ENCODE results near the gene BNC2. TPM values are rescaled to one million over a fixed set of nuclear protein-coding genes. Genes with fewer than 3 reads are reported as not detected.
"Not testable (repeated sequence)": the region's sequence is repeated elsewhere in the genome, so short reads cannot be mapped to it uniquely, and the experiment has no call there.

The BNC2 gene
- 1.2 and 2.7 TPM in 2 replicates for total RNA-seq (2014; rRNA removed; shearing (Covaris generic))

- DNase-seq (ENCODE audit: low spot score), result no peak
Measured at GRCh38 chr9:16870596-16871335, at the start of gene BNC2. Gene BNC2, minus strand, starts transcription at chr9:16870670. Its CDS starts 22 bp downstream, at chr9:16870648.

- DNase-seq (ENCODE audit: low spot score), result no peak
Measured at GRCh38 chr9:16918920-16919319, 48.5 kb upstream of the BNC2 start.

- no peak for DNase-seq (ENCODE audit: low spot score)
Measured at GRCh38 chr9:16915126-16915831, 44.8 kb upstream of the BNC2 start.

GRCh38 chr9:16912197-16912596, 41.7 kb upstream of the BNC2 start:
- no peak for DNase-seq (ENCODE audit: low spot score)

- not testable (repeated sequence) for DNase-seq (ENCODE audit: low spot score)
Measured at GRCh38 chr9:16908206-16908605, 37.7 kb upstream of the BNC2 start.

GRCh38 chr9:16904655-16905054, 34.2 kb upstream of the BNC2 start:
- no peak for DNase-seq (ENCODE audit: low spot score)

- no peak for DNase-seq (ENCODE audit: low spot score)
Measured at GRCh38 chr9:16901590-16901989, 31.1 kb upstream of the BNC2 start.

- no peak for DNase-seq (ENCODE audit: low spot score)
Measured at GRCh38 chr9:16899606-16900005, 29.1 kb upstream of the BNC2 start.

GRCh38 chr9:16898464-16898863, 28.0 kb upstream of the BNC2 start:
- no peak for DNase-seq (ENCODE audit: low spot score)

GRCh38 chr9:16888594-16888993, 18.1 kb upstream of the BNC2 start:
- DNase-seq (ENCODE audit: low spot score), result no peak

- DNase-seq (ENCODE audit: low spot score), result no peak
Measured at GRCh38 chr9:16885931-16886330, 15.5 kb upstream of the BNC2 start.

GRCh38 chr9:16884952-16885513, 14.6 kb upstream of the BNC2 start:
- DNase-seq (ENCODE audit: low spot score), result peak; percentile 73

- no peak for DNase-seq (ENCODE audit: low spot score)
Measured at GRCh38 chr9:16884373-16884772, 13.9 kb upstream of the BNC2 start.

GRCh38 chr9:16883586-16883985, 13.1 kb upstream of the BNC2 start:
- no peak for DNase-seq (ENCODE audit: low spot score)

- not testable (repeated sequence) for DNase-seq (ENCODE audit: low spot score)
Measured at GRCh38 chr9:16882440-16882839, 12.0 kb upstream of the BNC2 start.

GRCh38 chr9:16879416-16879815, 8.9 kb upstream of the BNC2 start:
- DNase-seq (ENCODE audit: low spot score), result no peak

GRCh38 chr9:16877256-16877655, 6.8 kb upstream of the BNC2 start:
- DNase-seq (ENCODE audit: low spot score), result no peak

GRCh38 chr9:16873126-16873802, 2.8 kb upstream of the BNC2 start:
- no peak for DNase-seq (ENCODE audit: low spot score)

- peak; percentile 17 for DNase-seq (ENCODE audit: low spot score)
Measured at GRCh38 chr9:16871336-16872151, 1.1 kb upstream of the BNC2 start.

GRCh38 chr9:16869882-16870595, 431 bp downstream of the BNC2 start:
- DNase-seq (ENCODE audit: low spot score), result no peak
